ENCODE data around the gene TBC1D9. TPM values are rescaled to one million over a fixed set of nuclear protein-coding genes. Genes with fewer than 3 reads are reported as not detected.

Gene TBC1D9
- total and polyA plus RNA-seq, 2 experiments from 2014 or later, result 4.4 to 14.4 TPM

DNA sequence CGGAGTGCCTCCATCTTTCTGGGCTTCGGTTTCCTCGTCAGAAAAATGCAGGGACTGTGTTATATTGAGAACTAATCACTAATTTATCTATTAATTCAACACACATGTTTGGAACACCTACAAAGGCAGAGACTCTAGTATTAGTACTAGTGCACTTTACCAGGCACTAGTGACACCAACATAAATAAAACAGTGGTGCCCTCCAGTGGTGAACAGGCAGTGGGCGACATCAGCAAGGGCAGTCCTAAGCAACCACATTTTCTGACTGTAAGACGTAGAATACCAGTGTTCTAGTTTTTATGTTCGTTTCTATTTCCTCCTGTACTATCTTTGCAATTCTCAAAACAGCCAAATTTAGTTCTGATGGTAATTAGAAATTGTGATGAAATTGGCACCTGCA is 118.3 kb downstream of the TBC1D9 start:
- H3K9ac ChIP-seq, result no peak overlapping the region
- no peaks in the 10 kb centered on the region for H4K20me1 ChIP-seq (ENCODE audit: insufficient read depth)
- no peak overlapping the region for H3K4me2 ChIP-seq (ENCODE audit: unreplicated experiment)
- H3K4me3 ChIP-seq, result no peak overlapping the region
- in situ Hi-C loops (cut with MboI), result no loop called here
- H3F3A ChIP-seq (ENCODE audit: insufficient read depth), result no peaks in the 10 kb centered on the region
- WGBS, 2 experiments (ENCODE audit: low coverage in 1 of 2, low lambda C conversion rate in 2 of 2, missing lambda C conversion rate in 2 of 2), result 81 to 90% methylated on average over 6 of the region's 6 CpGs
- no peaks in the 10 kb centered on the region for H3K79me2 ChIP-seq (ENCODE audit: insufficient read depth)
- H3K36me3 ChIP-seq (ENCODE audit: low read depth), result peaks cover 11% of the 10 kb centered on the region
- peak; percentile 45 for DNase-seq
- H3K9me3 ChIP-seq (ENCODE audit: low read depth), result no peaks in the 10 kb centered on the region
- H2AFZ ChIP-seq, result no peak overlapping the region
- TF ChIP-seq EZH2 (IDR thresholded peaks at IDR 0.05; ENCODE audit: insufficient read depth, poor library complexity, severe bottlenecking), result no peak
- no peak for TF ChIP-seq EZH2phosphoT487 (IDR thresholded peaks at IDR 0.05; ENCODE audit: insufficient read depth, low read depth)
- H3K27ac ChIP-seq, result no peak overlapping the region
- no peaks in the 10 kb centered on the region for H3K27me3 ChIP-seq (replicated peaks; ENCODE audit: insufficient read depth)
- no peaks in the 10 kb centered on the region for H3K9me2 ChIP-seq (ENCODE audit: insufficient read depth)
- peaks cover 12% of the 10 kb centered on the region for H3K4me1 ChIP-seq (ENCODE audit: insufficient read depth)

DNA sequence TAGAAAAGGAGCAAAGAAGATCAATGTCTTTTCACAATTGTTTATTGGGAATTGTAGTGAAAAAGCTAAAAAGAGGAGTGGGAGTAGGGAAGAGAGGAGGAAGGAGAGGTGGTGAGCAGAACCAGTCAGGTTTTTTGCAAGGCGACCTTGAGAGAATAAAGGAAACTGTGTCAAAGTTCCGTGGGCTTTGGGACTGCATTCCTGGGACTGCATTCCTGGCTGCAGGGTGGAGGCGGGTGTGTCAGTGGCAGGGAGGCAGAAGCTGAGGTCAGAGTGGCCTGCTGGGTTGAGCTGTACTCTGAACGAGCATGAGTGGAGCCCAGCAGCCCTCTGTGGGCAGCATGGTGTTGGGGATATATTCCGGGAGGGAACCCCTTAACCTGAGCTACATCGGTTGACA is 120.6 kb downstream of the TBC1D9 start:
- DNase-seq, result peak; percentile 63
- Histone ChIP-seq H3K27ac (no peak overlapping the region), H3K79me2 (ENCODE audit: insufficient read depth) (no peaks in the 10 kb centered on the region), H3F3A (ENCODE audit: insufficient read depth) (no peaks in the 10 kb centered on the region), H2AFZ (peak overlapping the region; percentile 66; the same call in 1 of the 2 replicates), H3K4me3 (no peak overlapping the region), H3K27me3 (replicated peaks; ENCODE audit: insufficient read depth) (no peaks in the 10 kb centered on the region), H4K20me1 (ENCODE audit: insufficient read depth) (no peaks in the 10 kb centered on the region), H3K9me2 (ENCODE audit: insufficient read depth) (no peaks in the 10 kb centered on the region), H3K4me1 (ENCODE audit: insufficient read depth) (peaks cover 12% of the 10 kb centered on the region), H3K9me3 (ENCODE audit: low read depth) (no peaks in the 10 kb centered on the region), H3K4me2 (ENCODE audit: unreplicated experiment) (no peak overlapping the region), H3K9ac (no peak overlapping the region), H3K36me3 (ENCODE audit: low read depth) (peaks cover 13% of the 10 kb centered on the region)
- in situ Hi-C loops (cut with MboI), result no loop called here
- TF ChIP-seq EZH2 (IDR thresholded peaks at IDR 0.05; ENCODE audit: insufficient read depth, poor library complexity, severe bottlenecking), result no peak
- no peak for TF ChIP-seq EZH2phosphoT487 (IDR thresholded peaks at IDR 0.05; ENCODE audit: insufficient read depth, low read depth)
- WGBS, 2 experiments (ENCODE audit: low coverage in 1 of 2, low lambda C conversion rate in 2 of 2, missing lambda C conversion rate in 2 of 2), result 65 to 66% methylated on average over 6 of the region's 6 CpGs

DNA sequence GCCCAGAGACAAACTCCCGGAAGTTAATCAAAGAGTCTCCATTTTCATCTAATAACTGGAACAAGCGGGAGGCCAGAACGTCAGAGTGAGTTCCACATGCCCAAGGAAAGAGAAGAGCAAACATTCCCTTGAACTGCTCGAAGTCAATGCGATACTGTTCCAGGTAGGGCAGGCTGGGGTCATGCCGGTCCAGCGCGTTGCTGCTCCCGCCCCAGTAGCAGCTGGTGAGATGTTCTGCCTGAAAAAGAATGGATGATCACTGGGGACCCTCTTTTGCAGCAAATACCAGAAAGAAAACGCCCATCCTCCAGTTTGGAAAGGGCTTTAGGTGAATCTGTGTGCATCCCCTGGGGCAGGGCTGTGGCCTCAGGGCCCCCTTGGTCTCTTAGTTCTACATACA is 122.2 kb downstream of the TBC1D9 start:
- DNase-seq, result no peak
- in situ Hi-C loops (cut with MboI), result no loop called here
- H3K4me3 ChIP-seq, result no peak overlapping the region

DNA sequence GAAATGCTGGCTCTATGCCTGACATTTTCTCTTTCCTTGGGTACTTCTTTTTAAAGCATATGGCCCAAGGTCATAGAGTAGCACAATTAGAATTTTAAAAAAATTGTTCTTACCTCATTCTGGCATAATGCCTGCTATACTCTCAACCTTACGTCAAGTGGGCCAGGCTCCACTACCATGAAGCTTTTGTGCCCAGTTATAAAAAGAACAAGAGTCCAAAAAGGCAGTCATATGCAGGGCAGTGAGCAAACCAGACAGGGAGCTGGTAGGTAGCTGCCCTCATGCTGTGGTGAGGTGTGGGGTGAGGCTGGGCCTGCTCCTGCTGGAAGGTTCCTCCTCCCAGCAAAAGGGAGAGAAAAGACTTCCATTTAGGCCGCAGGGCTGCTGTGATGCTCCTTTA is 123.1 kb downstream of the TBC1D9 start:
- H3K9me3 ChIP-seq (ENCODE audit: low read depth), result no peaks in the 10 kb centered on the region
- no peak for TF ChIP-seq EZH2 (IDR thresholded peaks at IDR 0.05; ENCODE audit: insufficient read depth, poor library complexity, severe bottlenecking)
- TF ChIP-seq EZH2phosphoT487 (IDR thresholded peaks at IDR 0.05; ENCODE audit: insufficient read depth, low read depth), result no peak
- H3K4me1 ChIP-seq (ENCODE audit: insufficient read depth), result peaks cover 12% of the 10 kb centered on the region
- H3K4me3 ChIP-seq, result no peak overlapping the region
- H3K9me2 ChIP-seq (ENCODE audit: insufficient read depth), result no peaks in the 10 kb centered on the region
- no peak overlapping the region for H3K4me2 ChIP-seq (ENCODE audit: unreplicated experiment)
- in situ Hi-C loops (cut with MboI), result no loop called here
- DNase-seq, result no peak
- 95 to 97% methylated on average over 2 of the region's 2 CpGs for WGBS, 2 experiments (ENCODE audit: low coverage in 1 of 2, low lambda C conversion rate in 2 of 2, missing lambda C conversion rate in 2 of 2)
- H3K36me3 ChIP-seq (ENCODE audit: low read depth), result peaks cover 6% of the 10 kb centered on the region
- H2AFZ ChIP-seq, result no peak overlapping the region
- H3K27me3 ChIP-seq (replicated peaks; ENCODE audit: insufficient read depth), result no peaks in the 10 kb centered on the region
- no peaks in the 10 kb centered on the region for H4K20me1 ChIP-seq (ENCODE audit: insufficient read depth)
- H3F3A ChIP-seq (ENCODE audit: insufficient read depth), result no peaks in the 10 kb centered on the region
- H3K9ac ChIP-seq, result no peak overlapping the region
- H3K79me2 ChIP-seq (ENCODE audit: insufficient read depth), result no peaks in the 10 kb centered on the region
- H3K27ac ChIP-seq, result no peak overlapping the region

More for the DNA sequence above, 122.2 kb downstream of the TBC1D9 start:
- TF ChIP-seq EZH2phosphoT487 (IDR thresholded peaks at IDR 0.05; ENCODE audit: insufficient read depth, low read depth) (no peak), EZH2 (IDR thresholded peaks at IDR 0.05; ENCODE audit: insufficient read depth, poor library complexity, severe bottlenecking) (no peak)
- Histone ChIP-seq H3K9me3 (ENCODE audit: low read depth) (no peaks in the 10 kb centered on the region), H3K4me1 (ENCODE audit: insufficient read depth) (peaks cover 12% of the 10 kb centered on the region), H4K20me1 (ENCODE audit: insufficient read depth) (no peaks in the 10 kb centered on the region), H3K27ac (no peak overlapping the region), H3K27me3 (replicated peaks; ENCODE audit: insufficient read depth) (no peaks in the 10 kb centered on the region), H3F3A (ENCODE audit: insufficient read depth) (no peaks in the 10 kb centered on the region), H2AFZ (no peak overlapping the region), H3K36me3 (ENCODE audit: low read depth) (peaks cover 12% of the 10 kb centered on the region), H3K9ac (no peak overlapping the region), H3K9me2 (ENCODE audit: insufficient read depth) (no peaks in the 10 kb centered on the region), H3K4me2 (ENCODE audit: unreplicated experiment) (no peak overlapping the region), H3K79me2 (ENCODE audit: insufficient read depth) (no peaks in the 10 kb centered on the region)
- 97 to 98% methylated on average over 10 of the region's 10 CpGs for WGBS, 2 experiments (ENCODE audit: low coverage in 1 of 2, low lambda C conversion rate in 2 of 2, missing lambda C conversion rate in 2 of 2)

DNA sequence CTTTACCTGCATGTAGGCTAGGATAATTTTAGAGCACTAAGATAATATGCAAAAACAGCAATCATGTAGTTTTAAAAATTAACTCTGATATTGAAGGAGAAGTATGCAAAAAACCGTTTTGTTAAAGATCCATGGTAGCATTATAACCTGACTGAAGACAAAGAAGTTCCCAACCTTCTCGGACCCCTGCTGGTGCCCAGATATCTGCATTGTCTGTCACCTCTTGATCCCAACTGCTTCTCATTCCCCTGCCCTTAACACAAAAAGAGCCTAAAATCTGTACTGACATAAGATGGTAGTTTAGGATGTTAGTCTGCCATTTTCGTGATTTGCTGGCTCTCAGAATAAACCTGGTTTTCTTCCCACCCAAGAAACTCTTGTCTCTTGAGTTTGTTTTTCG is 125.9 kb downstream of the TBC1D9 start:
- H3K27ac ChIP-seq, result no peak overlapping the region
- no peak overlapping the region for H3K4me2 ChIP-seq (ENCODE audit: unreplicated experiment)
- no peaks in the 10 kb centered on the region for H3K79me2 ChIP-seq (ENCODE audit: insufficient read depth)
- no peaks in the 10 kb centered on the region for H3K9me2 ChIP-seq (ENCODE audit: insufficient read depth)
- H3K4me1 ChIP-seq (ENCODE audit: insufficient read depth), result no peaks in the 10 kb centered on the region; the same call in 1 of the 2 replicates
- H3K9me3 ChIP-seq (ENCODE audit: low read depth), result no peaks in the 10 kb centered on the region
- H3K36me3 ChIP-seq (ENCODE audit: low read depth), result peaks cover 9% of the 10 kb centered on the region
- no peak for DNase-seq
- no peak overlapping the region for H2AFZ ChIP-seq
- H4K20me1 ChIP-seq (ENCODE audit: insufficient read depth), result no peaks in the 10 kb centered on the region
- H3K27me3 ChIP-seq (replicated peaks; ENCODE audit: insufficient read depth), result no peaks in the 10 kb centered on the region
- H3K9ac ChIP-seq, result no peak overlapping the region
- in situ Hi-C loops (cut with MboI), result no loop called here
- no peaks in the 10 kb centered on the region for H3F3A ChIP-seq (ENCODE audit: insufficient read depth)
- no peak overlapping the region for H3K4me3 ChIP-seq
- WGBS, 2 experiments (ENCODE audit: low coverage in 1 of 2, low lambda C conversion rate in 2 of 2, missing lambda C conversion rate in 2 of 2), result 84 to 87% methylated on average over 4 of the region's 4 CpGs
- TF ChIP-seq EZH2phosphoT487 (IDR thresholded peaks at IDR 0.05; ENCODE audit: insufficient read depth, low read depth) (no peak), EZH2 (IDR thresholded peaks at IDR 0.05; ENCODE audit: insufficient read depth, poor library complexity, severe bottlenecking) (no peak)

Measured in GM23248 (cell line).